ENCODE measurements around the gene GPC6. TPM values are rescaled to one million over a fixed set of nuclear protein-coding genes. Genes with fewer than 3 reads are reported as not detected.

GPC6 gene
- polyA plus RNA-seq, 2 of the 4 experiments (the other 2 are of a cell fraction), result 8.0 to 14.4 TPM

DNA sequence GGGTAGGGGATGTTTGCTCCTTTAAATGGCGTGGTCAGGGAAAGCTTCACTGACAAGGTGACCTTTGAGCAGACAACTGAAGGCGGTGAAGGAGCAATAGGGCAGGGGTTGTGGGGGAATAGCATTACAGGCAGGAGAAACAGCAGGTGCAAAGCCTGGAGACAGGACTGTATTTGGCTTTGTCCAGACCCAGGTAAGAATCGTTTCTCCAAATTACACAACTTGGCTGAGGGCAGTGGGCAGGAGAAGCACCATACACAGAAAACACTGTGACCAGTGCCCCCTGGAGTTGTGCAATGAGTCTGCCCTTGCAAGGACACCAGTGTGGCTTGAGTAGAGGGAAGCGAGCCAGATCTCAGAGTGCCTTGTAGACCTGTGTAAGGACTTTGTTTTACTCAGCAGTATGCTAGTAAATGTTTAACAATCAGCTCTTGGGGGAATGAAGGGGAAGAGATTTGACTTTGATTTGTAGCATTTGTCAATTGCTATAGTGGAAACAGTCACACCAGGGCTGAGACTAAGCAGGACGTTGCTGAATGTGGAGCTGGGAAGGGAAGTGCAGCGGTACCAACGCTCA, 892.8 kb downstream of the GPC6 start:
- ATAC-seq, result no peak
- ChIA-PET CTCF (no interaction called here), POLR2A (no interaction called here)
- no peak for DNase-seq (ENCODE audit: low read depth in 1 of 2, low spot score in 1 of 2)
- Histone ChIP-seq H3K4me1 (no peaks in the 10 kb centered on the region), H3K27ac (no peak overlapping the region), H3K9me3 (no peaks in the 10 kb centered on the region), H3K4me3 (no peak overlapping the region), H3K4me2 (no peak overlapping the region)
- no peak for FAIRE-seq
- WGBS (ENCODE audit: missing lambda C conversion rate), result 42% methylated on average over 7 of the region's 7 CpGs
- TF ChIP-seq FOSB (CRISPR knock-in tag; IDR thresholded peaks at IDR 0.05) (no peak), HOXA7 (CRISPR knock-in tag; IDR thresholded peaks at IDR 0.05) (no peak), TFCP2L1 (CRISPR knock-in tag; IDR thresholded peaks at IDR 0.05) (no peak), FOXS1 (CRISPR knock-in tag; IDR thresholded peaks at IDR 0.05) (no peak), BHLHE40 (IDR thresholded peaks at IDR 0.05; ENCODE audit: low read depth, low read length) (no peak), RCOR1 (IDR thresholded peaks at IDR 0.05; ENCODE audit: low read depth, low read length) (no peak), RNF2 (IDR thresholded peaks at IDR 0.05; ENCODE audit: borderline replicate concordance, low read depth) (no peak), ZC3H11A (IDR thresholded peaks at IDR 0.05) (no peak), KDM5A (IDR thresholded peaks at IDR 0.05) (no peak), POLR2A (IDR thresholded peaks at IDR 0.05; ENCODE audit: low read length) (no peak), HDAC2 (IDR thresholded peaks at IDR 0.05) (no peak), RFX5 (IDR thresholded peaks at IDR 0.05) (no peak), ZNF302 (CRISPR knock-in tag; IDR thresholded peaks at IDR 0.05) (no peak), NR3C1 (IDR thresholded peaks at IDR 0.05) (no peak)

DNA sequence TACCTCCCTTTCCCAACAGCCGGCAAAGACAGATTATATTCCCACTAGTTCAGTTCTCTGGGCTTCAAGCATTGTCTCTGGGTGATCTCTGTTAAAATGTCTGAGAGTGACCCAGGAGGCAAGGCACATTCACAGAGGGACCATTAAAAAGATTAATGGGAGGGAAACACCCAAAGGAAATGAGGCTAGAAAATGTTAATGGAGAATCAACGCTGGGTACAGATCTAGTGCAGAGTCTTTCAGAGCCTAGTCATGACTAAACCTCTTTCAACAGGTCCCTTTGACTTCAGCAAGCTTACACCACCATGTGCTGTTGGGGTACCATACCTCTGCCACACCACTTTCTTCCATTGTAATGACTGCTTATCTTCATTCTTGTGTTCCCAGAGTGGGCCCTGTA, 894.3 kb downstream of the GPC6 start:
- CTCF ChIA-PET, result no interaction called here
- no peak for ATAC-seq
- WGBS (ENCODE audit: missing lambda C conversion rate), result 69% methylated on average over 2 of the region's 2 CpGs
- DNase-seq (ENCODE audit: low read depth in 1 of 2, low spot score in 1 of 2), result no peak
- TF ChIP-seq RFX5 (IDR thresholded peaks at IDR 0.05), result no peak
- TF ChIP-seq, protein P1, sequence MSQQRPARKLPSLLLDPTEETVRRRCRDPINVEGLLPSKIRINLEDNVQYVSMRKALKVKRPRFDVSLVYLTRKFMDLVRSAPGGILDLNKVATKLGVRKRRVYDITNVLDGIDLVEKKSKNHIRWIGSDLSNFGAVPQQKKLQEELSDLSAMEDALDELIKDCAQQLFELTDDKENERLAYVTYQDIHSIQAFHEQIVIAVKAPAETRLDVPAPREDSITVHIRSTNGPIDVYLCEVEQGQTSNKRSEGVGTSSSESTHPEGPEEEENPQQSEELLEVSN (IDR thresholded peaks at IDR 0.05; ENCODE audit: borderline replicate concordance, low read depth), result no peak
- TF ChIP-seq, protein P2, sequence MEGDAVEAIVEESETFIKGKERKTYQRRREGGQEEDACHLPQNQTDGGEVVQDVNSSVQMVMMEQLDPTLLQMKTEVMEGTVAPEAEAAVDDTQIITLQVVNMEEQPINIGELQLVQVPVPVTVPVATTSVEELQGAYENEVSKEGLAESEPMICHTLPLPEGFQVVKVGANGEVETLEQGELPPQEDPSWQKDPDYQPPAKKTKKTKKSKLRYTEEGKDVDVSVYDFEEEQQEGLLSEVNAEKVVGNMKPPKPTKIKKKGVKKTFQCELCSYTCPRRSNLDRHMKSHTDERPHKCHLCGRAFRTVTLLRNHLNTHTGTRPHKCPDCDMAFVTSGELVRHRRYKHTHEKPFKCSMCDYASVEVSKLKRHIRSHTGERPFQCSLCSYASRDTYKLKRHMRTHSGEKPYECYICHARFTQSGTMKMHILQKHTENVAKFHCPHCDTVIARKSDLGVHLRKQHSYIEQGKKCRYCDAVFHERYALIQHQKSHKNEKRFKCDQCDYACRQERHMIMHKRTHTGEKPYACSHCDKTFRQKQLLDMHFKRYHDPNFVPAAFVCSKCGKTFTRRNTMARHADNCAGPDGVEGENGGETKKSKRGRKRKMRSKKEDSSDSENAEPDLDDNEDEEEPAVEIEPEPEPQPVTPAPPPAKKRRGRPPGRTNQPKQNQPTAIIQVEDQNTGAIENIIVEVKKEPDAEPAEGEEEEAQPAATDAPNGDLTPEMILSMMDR (IDR thresholded peaks at IDR 0.05), result no peak
- TF ChIP-seq, protein P3, sequence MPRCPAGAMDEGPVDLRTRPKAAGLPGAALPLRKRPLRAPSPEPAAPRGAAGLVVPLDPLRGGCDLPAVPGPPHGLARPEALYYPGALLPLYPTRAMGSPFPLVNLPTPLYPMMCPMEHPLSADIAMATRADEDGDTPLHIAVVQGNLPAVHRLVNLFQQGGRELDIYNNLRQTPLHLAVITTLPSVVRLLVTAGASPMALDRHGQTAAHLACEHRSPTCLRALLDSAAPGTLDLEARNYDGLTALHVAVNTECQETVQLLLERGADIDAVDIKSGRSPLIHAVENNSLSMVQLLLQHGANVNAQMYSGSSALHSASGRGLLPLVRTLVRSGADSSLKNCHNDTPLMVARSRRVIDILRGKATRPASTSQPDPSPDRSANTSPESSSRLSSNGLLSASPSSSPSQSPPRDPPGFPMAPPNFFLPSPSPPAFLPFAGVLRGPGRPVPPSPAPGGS (IDR thresholded peaks at IDR 0.05), result no peak
- no peak for TF ChIP-seq FOXS1 (CRISPR knock-in tag; IDR thresholded peaks at IDR 0.05)
- TF ChIP-seq, protein P4, sequence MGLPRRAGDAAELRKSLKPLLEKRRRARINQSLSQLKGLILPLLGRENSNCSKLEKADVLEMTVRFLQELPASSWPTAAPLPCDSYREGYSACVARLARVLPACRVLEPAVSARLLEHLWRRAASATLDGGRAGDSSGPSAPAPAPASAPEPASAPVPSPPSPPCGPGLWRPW (IDR thresholded peaks at IDR 0.05), result no peak
- Histone ChIP-seq H3K4me3 (no peak overlapping the region), H3K4me1 (no peaks in the 10 kb centered on the region), H3K9me3 (no peaks in the 10 kb centered on the region), H3K4me2 (no peak overlapping the region), H3K27ac (no peak overlapping the region)
- POLR2A ChIA-PET, result no interaction called here
- no peak for FAIRE-seq

DNA sequence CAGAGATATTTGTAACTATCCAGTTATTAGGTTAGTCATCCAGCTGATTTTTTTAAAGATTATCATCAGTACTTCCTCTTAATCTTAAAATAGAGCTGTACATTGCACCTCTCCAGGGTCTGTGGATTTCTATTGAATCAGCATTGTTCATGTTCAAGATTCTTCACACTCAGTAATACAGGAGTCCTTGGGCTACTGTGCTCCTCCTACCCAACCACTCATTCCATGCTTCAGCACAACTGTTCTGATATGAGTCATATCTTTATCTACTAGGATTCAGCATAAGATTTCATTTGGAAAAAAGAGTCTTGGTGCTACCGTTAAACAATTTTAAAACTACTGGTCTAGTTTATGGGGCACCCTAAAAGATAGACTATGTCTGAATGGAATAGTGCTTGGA, 895.1 kb downstream of the GPC6 start:
- WGBS (ENCODE audit: missing lambda C conversion rate), result 78% methylated on average over 1 of the region's 1 CpG
- DNase-seq (ENCODE audit: low read depth in 1 of 2, low spot score in 1 of 2) (no peak), FAIRE-seq (no peak), ATAC-seq (no peak)
- no peaks in the 10 kb centered on the region for H3K9me3 ChIP-seq
- CTCF ChIA-PET, result no interaction called here
- H3K4me1 ChIP-seq, result no peaks in the 10 kb centered on the region
- no peak overlapping the region for H3K4me3 ChIP-seq
- TF ChIP-seq, protein P5, sequence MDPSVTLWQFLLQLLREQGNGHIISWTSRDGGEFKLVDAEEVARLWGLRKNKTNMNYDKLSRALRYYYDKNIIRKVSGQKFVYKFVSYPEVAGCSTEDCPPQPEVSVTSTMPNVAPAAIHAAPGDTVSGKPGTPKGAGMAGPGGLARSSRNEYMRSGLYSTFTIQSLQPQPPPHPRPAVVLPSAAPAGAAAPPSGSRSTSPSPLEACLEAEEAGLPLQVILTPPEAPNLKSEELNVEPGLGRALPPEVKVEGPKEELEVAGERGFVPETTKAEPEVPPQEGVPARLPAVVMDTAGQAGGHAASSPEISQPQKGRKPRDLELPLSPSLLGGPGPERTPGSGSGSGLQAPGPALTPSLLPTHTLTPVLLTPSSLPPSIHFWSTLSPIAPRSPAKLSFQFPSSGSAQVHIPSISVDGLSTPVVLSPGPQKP (IDR thresholded peaks at IDR 0.05; ENCODE audit: low read depth, low read length), result no peak
- TF ChIP-seq, protein P3 (IDR thresholded peaks at IDR 0.05), result no peak
- TF ChIP-seq, protein P2 (IDR thresholded peaks at IDR 0.05), result no peak
- TF ChIP-seq, protein P6, sequence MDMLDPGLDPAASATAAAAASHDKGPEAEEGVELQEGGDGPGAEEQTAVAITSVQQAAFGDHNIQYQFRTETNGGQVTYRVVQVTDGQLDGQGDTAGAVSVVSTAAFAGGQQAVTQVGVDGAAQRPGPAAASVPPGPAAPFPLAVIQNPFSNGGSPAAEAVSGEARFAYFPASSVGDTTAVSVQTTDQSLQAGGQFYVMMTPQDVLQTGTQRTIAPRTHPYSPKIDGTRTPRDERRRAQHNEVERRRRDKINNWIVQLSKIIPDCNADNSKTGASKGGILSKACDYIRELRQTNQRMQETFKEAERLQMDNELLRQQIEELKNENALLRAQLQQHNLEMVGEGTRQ (IDR thresholded peaks at IDR 0.05), result no peak
- TF ChIP-seq EP300 (IDR thresholded peaks at IDR 0.05) (no peak), RARB (CRISPR knock-in tag; IDR thresholded peaks at IDR 0.05) (no peak), POLR2A (IDR thresholded peaks at IDR 0.05; ENCODE audit: low read length) (no peak), POLR2AphosphoS2 (conservative IDR thresholded peaks at IDR 0.05; ENCODE audit: low read length) (no peak)
- H3K4me2 ChIP-seq, result no peak overlapping the region
- no peak overlapping the region for H3K27ac ChIP-seq
- POLR2A ChIA-PET, result no interaction called here

Data from A549 (cell line).